Spinal cord (tissue), 10 donors: ENCODE measurements around the gene POU2F1. TPM values are rescaled to one million over a fixed set of nuclear protein-coding genes. Genes with fewer than 3 reads are reported as not detected.

Experiments used
- DNase-seq, 6 donors: peaks; one replicate each; pipeline versions ENCODE4 v3.0.0 to v3.0.0-alpha.2; 2013 to 2015; ENCODE audit warnings: low spot score in 6 of 6, low read depth in 4 of 6
- H3K27ac ChIP-seq: one replicate; pipeline ENCODE4 v1.5.1; 2013; ENCODE audit warnings: low read depth, low read length, control low read depth
- H3K27me3 ChIP-seq: one replicate; pipeline ENCODE4 v1.6.1; 2013; ENCODE audit warnings: low read length; ENCODE audit not compliant: control insufficient read depth, insufficient read depth
- H3K36me3 ChIP-seq: one replicate; pipeline ENCODE4 v1.6.1; 2013; ENCODE audit warnings: low read length; ENCODE audit not compliant: control insufficient read depth, insufficient read depth
- H3K4me1 ChIP-seq: one replicate; pipeline ENCODE4 v1.6.1; 2013; ENCODE audit warnings: low read length; ENCODE audit not compliant: control insufficient read depth, insufficient read depth
- H3K4me3 ChIP-seq: one replicate; pipeline ENCODE4 v1.5.1; 2013; ENCODE audit warnings: low read depth, low read length, control low read depth
- H3K9me3 ChIP-seq: one replicate; pipeline ENCODE4 v1.6.1; 2013; ENCODE audit warnings: low read length; ENCODE audit not compliant: control insufficient read depth, insufficient read depth
- WGBS: methylation state at CpG from one replicate; pipeline ENCODE4 v1.1.5; 2013; ENCODE audit warnings: missing lambda C conversion rate; ENCODE audit not compliant: insufficient coverage; 5-methylcytosine and 5-hydroxymethylcytosine counted together
- polyA plus RNA-seq, 2 donors: library from polyadenylated mRNA; unstranded; fragments of 120-200 nt; gene quantifications; one replicate each; pipeline ENCODE4 v1.2.1, GENCODE V29; 2013; ENCODE audit not compliant: insufficient read length in 2 of 2
- total RNA-seq, 2 donors: library from RNA; depleted of rRNA in 1 of 2; stranded (reverse); fragments of 120-200 nt in 1 of 2; fragments of >200 nt in 1 of 2; gene quantifications; one replicate each; pipeline versions ENCODE4 v1.2.3 to v1.2.4, GENCODE V29; 2013 to 2014
- donor health status: healthy.

POU2F1 gene
- total and polyA plus RNA-seq, 4 donors = 14.2 to 28.8 (median 17.3) TPM

DNA sequence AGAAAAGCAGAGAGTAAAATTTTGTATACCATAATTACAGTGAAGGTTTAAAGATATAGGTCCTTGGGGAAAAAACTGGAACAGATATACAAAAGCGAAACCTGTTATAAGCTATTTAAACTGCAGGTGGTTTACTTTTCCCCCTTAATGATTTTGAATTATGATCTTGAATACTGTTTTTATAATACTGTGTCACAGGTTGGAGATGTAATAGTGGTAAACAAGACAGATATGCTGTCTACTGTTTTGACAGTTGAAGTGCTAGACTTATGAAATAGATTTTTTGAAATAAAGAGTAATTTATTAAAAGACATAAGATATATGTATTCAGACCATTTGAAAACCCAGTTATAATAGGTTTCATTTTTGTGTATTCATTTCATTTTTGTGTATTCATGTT lies 168.3 kb downstream of the POU2F1 start:
- no peak for DNase-seq
- Histone ChIP-seq H3K4me1 (no peaks in the 10 kb centered on the region), H3K4me3 (no peak overlapping the region), H3K9me3 (no peaks in the 10 kb centered on the region), H3K36me3 (peaks cover 15% of the 10 kb centered on the region), H3K27me3 (no peaks in the 10 kb centered on the region), H3K27ac (no peak overlapping the region)
- WGBS = no CpG with 5 or more reads among the region's 1 CpG

DNA sequence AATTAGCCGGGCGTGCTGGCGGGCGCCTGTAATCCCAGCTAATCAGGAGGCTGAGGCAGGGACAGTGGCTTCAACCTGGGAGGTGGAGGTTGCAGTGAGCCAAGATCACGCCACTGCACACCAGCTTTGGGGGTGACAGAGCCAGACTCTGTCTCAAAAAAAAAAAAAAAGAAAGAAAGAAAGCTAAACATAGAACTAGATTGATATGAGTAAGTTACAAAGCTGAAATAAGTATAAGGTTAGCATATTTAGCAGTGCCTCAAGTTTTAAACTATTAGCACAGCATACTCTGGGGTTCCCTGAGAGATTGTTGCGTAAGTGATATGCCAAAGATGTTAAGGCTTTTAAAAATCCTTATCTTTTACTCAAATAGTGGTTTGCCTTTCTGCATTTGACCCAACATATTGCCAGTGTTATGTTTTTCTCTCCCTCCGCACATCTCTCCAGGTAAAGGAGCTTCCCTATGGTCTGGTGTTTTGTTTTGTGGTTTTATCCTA lies 171.6 kb downstream of the POU2F1 start:
- no CpG with 5 or more reads among the region's 7 CpGs for WGBS
- Histone ChIP-seq H3K36me3 (peaks cover 7% of the 10 kb centered on the region), H3K4me3 (no peak overlapping the region), H3K27ac (no peak overlapping the region), H3K9me3 (no peaks in the 10 kb centered on the region), H3K4me1 (no peaks in the 10 kb centered on the region), H3K27me3 (no peaks in the 10 kb centered on the region)
- DNase-seq = no peak

DNA sequence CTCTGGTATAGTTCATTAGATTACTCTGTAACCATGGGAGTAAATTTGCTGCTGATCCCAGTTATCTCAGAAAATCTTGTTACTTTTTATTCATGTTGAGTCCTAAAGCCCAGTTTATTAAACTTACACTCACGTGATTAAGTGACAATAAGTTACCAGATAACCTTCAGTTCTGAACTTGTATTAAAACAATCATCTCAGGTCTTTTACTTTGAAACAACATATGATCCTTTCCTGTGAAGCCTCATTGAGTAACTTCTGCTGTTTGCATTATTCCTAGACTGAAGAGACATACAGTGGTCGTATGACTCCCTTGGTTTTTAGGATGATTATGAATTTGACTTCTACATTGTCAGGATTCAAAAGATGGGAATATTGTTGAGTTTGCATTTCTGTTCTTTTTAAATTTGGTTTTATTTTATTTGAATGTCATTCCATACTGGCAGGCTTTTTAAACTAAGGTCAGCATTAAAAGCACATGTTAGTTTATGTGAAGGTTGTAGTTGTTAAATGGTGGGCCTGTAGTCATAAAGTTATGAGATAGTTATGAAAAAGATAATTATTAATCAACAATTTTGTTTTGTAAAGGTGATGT lies 179.8 kb downstream of the POU2F1 start:
- WGBS = 56% methylated on average over 1 of the region's 2 CpGs
- Histone ChIP-seq H3K36me3 (peaks cover 13% of the 10 kb centered on the region), H3K9me3 (no peaks in the 10 kb centered on the region), H3K4me3 (no peak overlapping the region), H3K4me1 (no peaks in the 10 kb centered on the region), H3K27ac (no peak overlapping the region), H3K27me3 (no peaks in the 10 kb centered on the region)
- no peak for DNase-seq

DNA sequence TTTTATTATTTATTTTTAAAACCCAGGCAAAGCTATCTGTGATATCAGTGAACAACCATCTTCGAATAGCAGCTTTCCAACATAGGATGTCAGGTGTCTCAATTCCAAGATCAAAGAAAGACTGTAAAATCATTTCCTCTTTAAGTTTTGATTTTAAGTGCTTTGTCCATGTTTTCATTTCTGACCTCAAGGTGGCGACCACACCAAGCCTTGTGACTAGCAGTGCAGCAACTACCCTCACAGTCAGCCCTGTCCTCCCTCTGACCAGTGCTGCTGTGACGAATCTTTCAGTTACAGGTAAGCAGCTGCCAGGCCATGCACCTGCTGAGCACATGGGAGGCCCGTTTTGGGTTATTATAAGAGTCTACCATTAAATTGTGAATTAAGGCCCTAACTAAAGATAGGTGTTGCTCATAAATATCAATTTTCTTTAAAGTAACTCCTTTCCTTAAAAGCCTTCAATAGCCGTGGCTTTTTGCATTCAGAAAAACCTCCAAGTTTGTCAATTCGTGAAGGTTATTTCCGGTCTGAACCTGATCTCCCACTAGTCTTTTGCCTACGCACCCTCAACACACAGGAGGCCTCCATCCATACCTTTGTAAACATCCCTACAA lies 180.7 kb downstream of the POU2F1 start:
- H3K27me3 ChIP-seq = no peaks in the 10 kb centered on the region
- H3K4me1 ChIP-seq = no peaks in the 10 kb centered on the region
- no peaks in the 10 kb centered on the region for H3K9me3 ChIP-seq
- no peak overlapping the region for H3K27ac ChIP-seq
- H3K4me3 ChIP-seq = no peak overlapping the region
- peak in 5 of 6 donors; percentile 11 to 81 (median 40) for DNase-seq
- WGBS = 75% methylated on average over 6 of the region's 8 CpGs
- H3K36me3 ChIP-seq = peaks cover 13% of the 10 kb centered on the region

DNA sequence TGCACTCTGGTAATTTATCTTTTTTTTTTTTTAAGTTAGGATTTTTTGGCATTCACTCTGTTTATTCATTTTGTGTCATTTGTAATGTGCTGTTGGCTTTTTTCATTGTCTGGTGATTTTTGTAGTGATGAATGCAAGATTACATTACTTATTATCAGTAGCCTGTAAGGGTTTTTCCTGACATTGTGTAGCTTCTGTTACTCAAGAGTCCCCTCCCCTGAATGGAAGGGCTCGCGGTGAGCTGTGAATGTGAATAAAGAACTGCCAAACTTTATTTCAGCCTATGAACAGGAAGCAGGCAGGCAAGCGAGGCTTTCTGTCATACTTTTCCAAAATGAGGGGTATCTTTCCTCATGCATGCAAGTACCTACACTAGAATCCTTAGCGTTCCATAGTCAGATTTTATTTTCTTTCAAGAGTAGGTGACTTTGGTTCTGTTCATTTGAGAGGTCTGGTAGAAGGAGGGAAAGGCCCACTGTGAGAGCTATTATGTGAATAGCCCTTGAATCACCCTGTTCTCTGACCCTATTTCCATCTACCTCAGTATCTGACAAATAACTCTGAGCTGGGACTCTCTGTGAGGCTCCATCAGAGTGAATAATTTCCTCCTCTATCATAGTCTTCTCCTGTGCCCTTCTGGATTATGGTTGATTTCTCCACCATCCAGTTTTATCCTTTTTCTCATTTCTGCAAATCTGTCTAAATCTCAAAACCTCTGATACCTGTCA lies 183.6 kb downstream of the POU2F1 start:
- Histone ChIP-seq H3K9me3 (no peaks in the 10 kb centered on the region), H3K4me1 (no peaks in the 10 kb centered on the region), H3K4me3 (no peak overlapping the region), H3K27ac (no peak overlapping the region), H3K36me3 (peaks cover 6% of the 10 kb centered on the region), H3K27me3 (no peaks in the 10 kb centered on the region)
- no peak for DNase-seq
- WGBS = no CpG with 5 or more reads among the region's 4 CpGs

DNA sequence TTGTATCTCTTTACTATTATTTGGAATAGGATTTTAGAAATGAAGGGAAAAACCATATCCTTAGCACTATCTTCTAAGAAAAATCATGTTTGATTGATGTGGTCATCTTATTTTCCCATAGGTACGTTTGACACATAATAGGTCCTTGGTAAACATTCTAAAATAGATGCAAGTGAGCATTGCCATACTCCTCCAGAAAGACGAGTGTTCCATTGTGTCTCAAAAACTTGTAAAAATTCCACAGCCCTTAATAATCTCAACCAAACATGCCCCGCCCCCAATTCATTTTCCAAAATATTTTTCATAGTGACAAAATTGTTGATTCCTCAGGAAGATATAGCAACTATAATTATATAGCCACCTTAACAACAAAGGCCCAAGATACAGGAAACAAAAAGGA lies 184.2 kb downstream of the POU2F1 start:
- no peak for DNase-seq
- peaks cover 3% of the 10 kb centered on the region for H3K36me3 ChIP-seq
- no peak overlapping the region for H3K4me3 ChIP-seq
- no peak overlapping the region for H3K27ac ChIP-seq
- H3K4me1 ChIP-seq = no peaks in the 10 kb centered on the region
- no peaks in the 10 kb centered on the region for H3K9me3 ChIP-seq
- no peaks in the 10 kb centered on the region for H3K27me3 ChIP-seq
- no CpG with 5 or more reads among the region's 3 CpGs for WGBS

DNA sequence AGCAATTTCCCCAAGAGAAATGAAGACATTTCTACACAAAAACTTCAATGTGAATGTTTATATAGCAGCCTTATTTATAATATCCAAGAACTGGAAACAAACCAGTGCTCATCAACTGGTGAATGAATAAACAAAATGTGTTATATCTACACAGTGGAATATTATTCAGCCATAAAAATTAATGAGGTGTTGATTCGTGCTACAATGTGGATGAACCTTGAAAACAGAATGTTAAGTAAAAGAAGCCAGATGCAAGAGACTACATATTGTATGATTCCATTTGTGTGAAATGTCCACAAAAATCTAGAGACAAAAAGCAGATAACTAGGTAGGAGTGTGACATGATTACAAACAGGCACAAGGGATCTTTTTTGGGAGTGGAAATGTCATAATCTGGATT lies 187.7 kb downstream of the POU2F1 start:
- no peak overlapping the region for H3K27ac ChIP-seq
- H3K9me3 ChIP-seq = no peaks in the 10 kb centered on the region
- H3K27me3 ChIP-seq = no peaks in the 10 kb centered on the region
- peaks cover 13% of the 10 kb centered on the region for H3K36me3 ChIP-seq
- H3K4me1 ChIP-seq = no peaks in the 10 kb centered on the region
- no peak for DNase-seq
- no peak overlapping the region for H3K4me3 ChIP-seq
- no CpG with 5 or more reads among the region's 1 CpG for WGBS

DNA sequence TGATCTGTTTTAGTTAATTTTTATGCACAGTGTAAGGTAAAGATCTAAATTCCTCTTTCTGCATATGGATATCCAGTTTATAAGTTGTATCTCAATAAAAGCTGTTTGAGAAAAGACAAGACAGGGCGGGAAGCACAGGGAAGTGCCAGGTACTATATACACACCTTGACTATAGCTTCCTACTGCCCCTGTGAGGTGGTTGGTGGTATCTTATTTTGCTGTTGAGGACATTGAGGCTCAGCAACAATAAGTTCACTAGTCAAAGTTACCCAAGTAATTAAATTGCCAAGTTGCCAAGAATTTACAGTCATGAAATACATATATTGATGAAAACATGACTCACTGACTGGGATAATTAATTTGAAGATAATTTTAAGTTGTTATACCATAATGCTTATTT lies 188.5 kb downstream of the POU2F1 start:
- peak in 1 of 6 donors; percentile 34 for DNase-seq
- no CpG with 5 or more reads among the region's 1 CpG for WGBS
- H3K4me3 ChIP-seq = no peak overlapping the region
- H3K4me1 ChIP-seq = no peaks in the 10 kb centered on the region
- H3K9me3 ChIP-seq = no peaks in the 10 kb centered on the region
- peaks cover 13% of the 10 kb centered on the region for H3K36me3 ChIP-seq
- H3K27me3 ChIP-seq = no peaks in the 10 kb centered on the region
- H3K27ac ChIP-seq = no peak overlapping the region

DNA sequence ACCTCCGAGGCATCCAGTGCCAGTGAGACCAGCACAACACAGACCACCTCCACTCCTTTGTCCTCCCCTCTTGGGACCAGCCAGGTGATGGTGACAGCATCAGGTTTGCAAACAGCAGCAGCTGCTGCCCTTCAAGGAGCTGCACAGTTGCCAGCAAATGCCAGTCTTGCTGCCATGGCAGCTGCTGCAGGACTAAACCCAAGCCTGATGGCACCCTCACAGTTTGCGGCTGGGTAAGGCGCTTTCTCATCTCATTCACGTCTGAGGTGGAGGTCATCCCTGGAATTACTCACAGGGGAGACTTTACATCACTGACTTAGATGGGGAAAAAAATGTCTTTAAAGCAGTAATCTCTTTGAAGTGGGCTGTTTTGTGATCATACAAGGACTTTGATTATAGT lies 191.4 kb downstream of the POU2F1 start:
- Histone ChIP-seq H3K36me3 (peaks cover 17% of the 10 kb centered on the region), H3K27ac (no peak overlapping the region), H3K4me1 (no peaks in the 10 kb centered on the region), H3K9me3 (no peaks in the 10 kb centered on the region), H3K27me3 (no peaks in the 10 kb centered on the region), H3K4me3 (no peak overlapping the region)
- WGBS = 60% methylated on average over 2 of the region's 4 CpGs
- peak in 1 of 6 donors; percentile 43 for DNase-seq
